HG03108 (cell line): Measurements from ENCODE around the gene NXPE3.
"Not testable (repeated sequence)": the region's sequence is repeated elsewhere in the genome, so short reads cannot be mapped to it uniquely, and the experiment has no call there.

Experiments used
- ATAC-seq: cut with Tn5 transposase; IDR thresholded peaks from one replicate; pipeline ENCODE4 v1.9.1; 2021; ENCODE audit warnings: moderate library complexity; ENCODE audit not compliant: unreplicated experiment

Gene NXPE3

DNA sequence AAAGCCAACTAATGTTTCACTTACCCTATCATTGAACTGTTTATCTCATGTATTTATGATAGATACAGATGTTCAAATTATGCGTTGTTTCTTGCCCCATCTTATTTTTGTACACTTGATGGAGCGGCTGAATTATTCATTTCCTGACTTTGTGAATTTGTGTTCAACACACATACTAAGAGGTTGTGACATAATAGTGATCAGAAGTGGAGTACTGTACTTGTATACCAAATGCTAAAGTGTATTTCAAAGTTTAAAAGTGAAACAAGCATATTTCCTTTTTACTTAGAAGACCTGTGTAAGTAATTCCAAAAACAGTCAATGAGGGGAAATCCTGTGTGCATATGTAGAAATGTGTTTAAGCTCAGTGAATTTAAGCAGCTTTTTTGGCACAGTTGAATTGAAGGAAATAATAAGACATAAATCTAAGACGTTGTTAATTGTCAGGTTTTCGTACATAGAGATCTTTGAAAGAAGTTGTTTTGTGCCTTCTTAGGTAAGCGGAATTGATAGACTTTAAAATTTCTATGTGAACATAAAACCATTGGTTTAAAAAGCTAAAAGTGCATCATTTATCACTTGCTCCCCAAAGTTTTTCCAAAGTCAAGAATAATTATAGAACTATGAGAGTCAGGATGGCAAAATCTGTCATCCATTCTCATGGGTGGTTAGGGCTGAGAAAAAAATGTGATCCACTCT lies 72.2 kb downstream of the NXPE3 start:
- no peak for ATAC-seq

DNA sequence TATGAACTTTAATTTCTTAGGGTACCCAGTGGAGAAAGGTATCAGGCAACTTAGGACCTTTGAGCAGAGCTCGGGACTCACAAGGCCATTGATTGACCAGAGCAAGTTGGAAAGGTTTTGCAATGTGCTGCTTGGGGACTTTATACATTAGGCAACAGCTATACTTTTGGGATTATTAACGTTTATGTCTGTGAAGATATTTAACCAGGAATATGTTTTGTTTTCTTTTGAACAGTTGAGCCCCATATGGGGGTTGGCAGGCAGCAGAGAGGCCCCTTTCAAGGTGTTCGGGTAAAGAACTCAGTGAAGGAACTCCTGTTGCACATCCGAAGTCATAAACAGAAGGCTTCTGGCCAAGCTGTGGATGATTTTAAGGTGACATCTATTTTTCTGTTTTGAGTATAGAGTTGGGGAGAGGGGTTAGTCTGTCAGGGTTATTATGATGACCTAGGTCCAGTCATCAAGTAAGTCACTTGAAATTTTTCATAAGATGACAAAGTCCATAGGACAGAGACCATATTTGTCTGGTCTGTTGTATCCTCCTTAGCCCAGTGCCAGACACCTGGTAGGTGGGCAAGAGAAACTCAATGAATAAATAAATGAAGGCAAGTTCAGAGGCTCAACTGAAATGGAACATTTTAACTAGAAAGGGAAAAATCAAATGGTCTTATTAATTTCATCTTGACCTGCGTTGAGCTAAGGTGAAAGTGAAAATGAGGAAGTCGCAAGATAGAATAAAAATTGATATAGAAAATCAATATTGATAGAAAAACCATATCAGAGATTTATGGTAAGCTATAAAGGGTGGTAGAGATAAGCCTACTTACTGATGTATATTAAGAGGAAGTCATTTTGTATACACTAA lies 73.1 kb downstream of the NXPE3 start:
- no peak for ATAC-seq

DNA sequence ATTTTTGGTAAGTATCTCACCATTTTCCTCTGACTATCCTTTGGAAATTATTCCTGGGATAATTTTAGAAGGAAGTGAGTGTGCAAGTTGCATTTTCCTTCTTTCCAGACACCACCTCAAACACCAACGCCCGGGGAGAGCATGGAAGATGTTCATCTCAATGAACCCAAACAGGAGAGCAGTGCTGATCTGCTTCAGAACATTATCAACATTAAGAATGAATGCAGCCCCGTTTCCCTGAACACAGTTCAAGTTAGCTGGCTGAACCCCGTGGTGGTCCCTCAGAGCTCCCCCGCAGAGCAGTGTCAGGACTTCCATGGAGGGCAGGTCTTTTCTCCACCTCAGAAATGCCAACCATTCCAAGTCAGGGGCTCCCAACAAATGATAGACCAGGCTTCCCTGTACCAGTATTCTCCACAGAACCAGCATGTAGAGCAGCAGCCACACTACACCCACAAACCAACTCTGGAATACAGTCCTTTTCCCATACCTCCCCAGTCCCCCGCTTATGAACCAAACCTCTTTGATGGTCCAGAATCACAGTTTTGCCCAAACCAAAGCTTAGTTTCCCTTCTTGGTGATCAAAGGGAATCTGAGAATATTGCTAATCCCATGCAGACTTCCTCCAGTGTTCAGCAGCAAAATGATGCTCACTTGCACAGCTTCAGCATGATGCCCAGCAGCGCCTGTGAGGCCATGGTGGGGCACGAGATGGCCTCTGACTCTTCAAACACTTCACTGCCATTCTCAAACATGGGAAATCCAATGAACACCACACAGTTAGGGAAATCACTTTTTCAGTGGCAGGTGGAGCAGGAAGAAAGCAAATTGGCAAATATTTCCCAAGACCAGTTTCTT lies 74.2 kb downstream of the NXPE3 start:
- ATAC-seq: no peak

- no peak for ATAC-seq
Observed at GRCh38 chr3:101853982-101854381, 75.0 kb downstream of the NXPE3 start.

GRCh38 chr3:101854608-101855304 lies 75.7 kb downstream of the NXPE3 start:
- no peak for ATAC-seq

GRCh38 chr3:101857301-101857741 lies 78.3 kb downstream of the NXPE3 start:
- no peak for ATAC-seq

DNA sequence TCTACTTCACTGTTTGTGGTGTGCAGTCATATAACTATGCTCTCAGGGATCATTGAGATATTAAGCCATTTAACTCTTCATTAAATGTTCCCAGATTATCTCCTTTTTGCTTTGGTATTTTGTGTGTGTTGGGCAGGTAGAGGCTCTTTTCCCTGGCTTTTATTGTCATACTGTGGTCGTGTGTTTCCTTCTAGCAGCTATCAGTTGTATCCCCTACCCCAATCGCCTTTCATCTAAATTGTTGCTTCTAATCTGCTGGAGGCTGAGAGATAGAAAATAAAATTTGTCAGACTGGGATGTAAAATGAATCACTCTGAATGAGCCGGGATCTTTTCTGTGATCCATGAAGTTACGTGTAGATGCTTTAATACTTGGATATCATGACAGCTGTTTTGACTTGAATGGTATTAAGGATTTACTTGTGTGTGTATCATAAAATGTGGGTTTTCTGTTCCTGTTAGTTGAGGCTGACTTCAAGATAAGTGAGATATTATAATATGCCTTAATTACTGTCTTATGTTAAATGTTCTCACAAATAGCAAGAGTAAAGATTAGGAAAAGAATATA lies 79.5 kb downstream of the NXPE3 start:
- ATAC-seq: no peak

- ATAC-seq: no peak
Observed at GRCh38 chr3:101859882-101860448, 81.0 kb downstream of the NXPE3 start.

GRCh38 chr3:101861212-101861788 lies 82.3 kb downstream of the NXPE3 start:
- ATAC-seq: no peak

GRCh38 chr3:101861789-101862415 lies 82.9 kb downstream of the NXPE3 start:
- ATAC-seq: no peak

DNA sequence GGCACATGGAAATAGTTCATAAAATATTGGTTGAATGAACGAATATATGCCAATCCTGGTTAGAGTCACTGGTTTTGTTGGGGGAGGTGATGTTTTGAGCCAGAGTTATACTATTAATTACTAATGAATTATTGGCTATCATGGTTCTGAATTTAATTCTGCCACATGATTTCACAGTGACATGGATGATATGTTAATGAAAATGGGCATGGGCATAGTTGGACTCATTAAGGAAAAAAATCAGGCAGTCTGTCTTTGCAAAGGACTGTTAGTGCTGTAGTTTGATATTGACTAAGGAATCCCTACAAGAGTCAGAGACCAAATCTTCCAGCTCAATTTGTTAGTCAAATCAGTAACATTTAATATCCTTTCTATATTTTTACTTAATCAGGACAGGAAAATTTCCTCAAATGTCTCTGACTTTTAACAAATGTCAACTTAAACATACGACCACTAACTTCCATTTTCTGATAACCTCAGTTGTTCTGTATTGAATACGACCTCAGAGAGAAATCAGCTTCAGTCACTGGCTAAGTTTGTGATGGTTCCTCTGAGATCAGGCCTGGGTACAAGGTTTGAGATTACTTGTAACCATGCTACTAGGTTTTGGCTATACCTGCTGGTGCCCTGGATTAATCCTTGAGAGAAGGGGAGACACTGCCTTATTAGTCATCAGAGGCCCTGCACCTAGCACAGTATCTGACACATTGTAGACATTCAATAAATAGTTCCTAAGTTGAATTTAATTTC lies 83.6 kb downstream of the NXPE3 start:
- ATAC-seq: no peak

GRCh38 chr3:101864926-101865325 lies 85.9 kb downstream of the NXPE3 start:
- ATAC-seq: not testable (repeated sequence)

DNA sequence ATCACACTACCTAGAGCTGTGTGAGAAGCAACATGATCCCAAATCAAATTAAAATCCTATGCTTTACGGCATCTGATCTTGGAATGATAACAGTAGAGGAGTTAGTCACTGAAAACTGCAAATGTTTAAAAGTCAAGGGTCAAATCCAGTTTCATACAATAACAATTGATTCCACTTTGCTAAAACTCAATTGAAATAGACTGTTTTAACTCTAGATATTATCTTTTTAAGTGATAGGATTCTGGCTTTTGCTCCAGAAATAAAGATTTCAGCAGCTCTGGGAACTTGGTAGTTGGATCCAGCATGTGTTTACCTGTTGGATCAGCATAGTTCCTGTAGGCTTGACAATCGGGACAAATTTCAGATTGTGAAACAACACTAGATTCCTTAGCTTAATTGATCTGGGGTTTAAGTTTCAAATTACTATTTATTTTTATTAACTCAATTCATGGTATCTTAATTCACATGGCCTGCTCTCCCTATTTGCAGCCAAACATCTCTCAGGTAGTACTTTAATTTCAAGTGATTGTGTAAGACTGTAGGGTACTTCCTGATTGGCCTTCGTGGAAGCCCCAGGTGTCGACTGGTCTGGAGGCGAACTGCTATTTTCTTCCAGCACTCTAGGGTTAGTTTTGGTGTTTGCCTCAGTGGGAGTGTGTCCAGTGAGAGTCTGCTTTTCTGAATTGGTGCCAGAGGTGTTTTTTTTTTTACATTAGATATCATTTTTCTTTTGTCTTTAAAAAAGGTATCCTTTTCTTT lies 86.9 kb downstream of the NXPE3 start:
- no peak for ATAC-seq

- no peak for ATAC-seq
Observed at GRCh38 chr3:101867511-101867910, 88.5 kb downstream of the NXPE3 start.

GRCh38 chr3:101867996-101868395 lies 89.0 kb downstream of the NXPE3 start:
- no peak for ATAC-seq

- ATAC-seq: no peak
Observed at GRCh38 chr3:101868534-101869464, 89.8 kb downstream of the NXPE3 start.

GRCh38 chr3:101870138-101870537 lies 91.1 kb downstream of the NXPE3 start:
- ATAC-seq: no peak
